Measurements from ENCODE around the gene N4BP3. TPM values are rescaled to one million over a fixed set of nuclear protein-coding genes. Genes with fewer than 3 reads are reported as not detected.

The N4BP3 gene
- total and polyA plus RNA-seq, 2 of the 13 experiments (the other 11 are each of a cell fraction or from before 2014, with no cell fraction given): 0.13 TPM; not detected in 1

GRCh38 chr5:178130576-178131445 is 17.5 kb downstream of the N4BP3 start, which contains the start of gene RMND5B (continued):
- TF ChIP-seq, protein P1, sequence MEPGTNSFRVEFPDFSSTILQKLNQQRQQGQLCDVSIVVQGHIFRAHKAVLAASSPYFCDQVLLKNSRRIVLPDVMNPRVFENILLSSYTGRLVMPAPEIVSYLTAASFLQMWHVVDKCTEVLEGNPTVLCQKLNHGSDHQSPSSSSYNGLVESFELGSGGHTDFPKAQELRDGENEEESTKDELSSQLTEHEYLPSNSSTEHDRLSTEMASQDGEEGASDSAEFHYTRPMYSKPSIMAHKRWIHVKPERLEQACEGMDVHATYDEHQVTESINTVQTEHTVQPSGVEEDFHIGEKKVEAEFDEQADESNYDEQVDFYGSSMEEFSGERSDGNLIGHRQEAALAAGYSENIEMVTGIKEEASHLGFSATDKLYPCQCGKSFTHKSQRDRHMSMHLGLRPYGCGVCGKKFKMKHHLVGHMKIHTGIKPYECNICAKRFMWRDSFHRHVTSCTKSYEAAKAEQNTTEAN (CRISPR knock-in tag; conservative IDR thresholded peaks at IDR 0.05): peak; percentile 75; the same call in 1 of the 2 replicates
- TF ChIP-seq BHLHE40 (IDR thresholded peaks at IDR 0.05; ENCODE audit: low read length) (peak; percentile 95), ZSCAN25 (CRISPR knock-in tag; IDR thresholded peaks at IDR 0.05) (0 out of 2 replicates have a peak, but pooled peaks have one; percentile 40), KDM2A (CRISPR knock-in tag; IDR thresholded peaks at IDR 0.05; ENCODE audit: borderline replicate concordance, low read depth) (peak; percentile 74; the same call in 1 of the 2 replicates), SYNCRIP (IDR thresholded peaks at IDR 0.05; ENCODE audit: insufficient read depth, low read depth, low read length) (no peak), ETS1 (CRISPR knock-in tag; IDR thresholded peaks at IDR 0.05) (0 out of 2 replicates have a peak, but pooled peaks have one; percentile 32), TARDBP (CRISPR knock-in tag; IDR thresholded peaks at IDR 0.05) (peak; percentile 42; the same call in 1 of the 2 replicates), EEA1 (CRISPR knock-in tag; IDR thresholded peaks at IDR 0.05; ENCODE audit: borderline replicate concordance) (peak; percentile 86; the same call in 1 of the 2 replicates), PRDM4 (CRISPR knock-in tag; IDR thresholded peaks at IDR 0.05; ENCODE audit: borderline replicate concordance) (no peak), NCOA5 (CRISPR knock-in tag; IDR thresholded peaks at IDR 0.05) (no peak), CEBPB (IDR thresholded peaks at IDR 0.05; ENCODE audit: borderline replicate concordance, low read depth, low read length) (no peak), SMAD9 (CRISPR knock-in tag; IDR thresholded peaks at IDR 0.05) (no peak), HNRNPK (IDR thresholded peaks at IDR 0.05; ENCODE audit: low read depth, low read length, poor library complexity, severe bottlenecking) (peak; percentile 19), ZNF546 (CRISPR knock-in tag; conservative IDR thresholded peaks at IDR 0.05) (0 out of 2 replicates have a peak, but pooled peaks have one; percentile 62), SNAI1 (CRISPR knock-in tag; IDR thresholded peaks at IDR 0.05; ENCODE audit: borderline replicate concordance) (0 out of 2 replicates have a peak, but pooled peaks have one; percentile 25), ZNF441 (CRISPR knock-in tag; IDR thresholded peaks at IDR 0.05; ENCODE audit: borderline replicate concordance) (0 out of 2 replicates have a peak, but pooled peaks have one; percentile 83)
- TF ChIP-seq, protein P2, sequence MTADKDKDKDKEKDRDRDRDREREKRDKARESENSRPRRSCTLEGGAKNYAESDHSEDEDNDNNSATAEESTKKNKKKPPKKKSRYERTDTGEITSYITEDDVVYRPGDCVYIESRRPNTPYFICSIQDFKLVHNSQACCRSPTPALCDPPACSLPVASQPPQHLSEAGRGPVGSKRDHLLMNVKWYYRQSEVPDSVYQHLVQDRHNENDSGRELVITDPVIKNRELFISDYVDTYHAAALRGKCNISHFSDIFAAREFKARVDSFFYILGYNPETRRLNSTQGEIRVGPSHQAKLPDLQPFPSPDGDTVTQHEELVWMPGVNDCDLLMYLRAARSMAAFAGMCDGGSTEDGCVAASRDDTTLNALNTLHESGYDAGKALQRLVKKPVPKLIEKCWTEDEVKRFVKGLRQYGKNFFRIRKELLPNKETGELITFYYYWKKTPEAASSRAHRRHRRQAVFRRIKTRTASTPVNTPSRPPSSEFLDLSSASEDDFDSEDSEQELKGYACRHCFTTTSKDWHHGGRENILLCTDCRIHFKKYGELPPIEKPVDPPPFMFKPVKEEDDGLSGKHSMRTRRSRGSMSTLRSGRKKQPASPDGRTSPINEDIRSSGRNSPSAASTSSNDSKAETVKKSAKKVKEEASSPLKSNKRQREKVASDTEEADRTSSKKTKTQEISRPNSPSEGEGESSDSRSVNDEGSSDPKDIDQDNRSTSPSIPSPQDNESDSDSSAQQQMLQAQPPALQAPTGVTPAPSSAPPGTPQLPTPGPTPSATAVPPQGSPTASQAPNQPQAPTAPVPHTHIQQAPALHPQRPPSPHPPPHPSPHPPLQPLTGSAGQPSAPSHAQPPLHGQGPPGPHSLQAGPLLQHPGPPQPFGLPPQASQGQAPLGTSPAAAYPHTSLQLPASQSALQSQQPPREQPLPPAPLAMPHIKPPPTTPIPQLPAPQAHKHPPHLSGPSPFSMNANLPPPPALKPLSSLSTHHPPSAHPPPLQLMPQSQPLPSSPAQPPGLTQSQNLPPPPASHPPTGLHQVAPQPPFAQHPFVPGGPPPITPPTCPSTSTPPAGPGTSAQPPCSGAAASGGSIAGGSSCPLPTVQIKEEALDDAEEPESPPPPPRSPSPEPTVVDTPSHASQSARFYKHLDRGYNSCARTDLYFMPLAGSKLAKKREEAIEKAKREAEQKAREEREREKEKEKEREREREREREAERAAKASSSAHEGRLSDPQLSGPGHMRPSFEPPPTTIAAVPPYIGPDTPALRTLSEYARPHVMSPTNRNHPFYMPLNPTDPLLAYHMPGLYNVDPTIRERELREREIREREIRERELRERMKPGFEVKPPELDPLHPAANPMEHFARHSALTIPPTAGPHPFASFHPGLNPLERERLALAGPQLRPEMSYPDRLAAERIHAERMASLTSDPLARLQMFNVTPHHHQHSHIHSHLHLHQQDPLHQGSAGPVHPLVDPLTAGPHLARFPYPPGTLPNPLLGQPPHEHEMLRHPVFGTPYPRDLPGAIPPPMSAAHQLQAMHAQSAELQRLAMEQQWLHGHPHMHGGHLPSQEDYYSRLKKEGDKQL (CRISPR knock-in tag; IDR thresholded peaks at IDR 0.05; ENCODE audit: low read depth): no peak
